ENCODE data around the gene LIMS1. TPM values are rescaled to one million over a fixed set of nuclear protein-coding genes. Genes with fewer than 3 reads are reported as not detected.
"Not testable (repeated sequence)": the region's sequence is repeated elsewhere in the genome, so short reads cannot be mapped to it uniquely, and the experiment has no call there.

The LIMS1 gene, protein sequence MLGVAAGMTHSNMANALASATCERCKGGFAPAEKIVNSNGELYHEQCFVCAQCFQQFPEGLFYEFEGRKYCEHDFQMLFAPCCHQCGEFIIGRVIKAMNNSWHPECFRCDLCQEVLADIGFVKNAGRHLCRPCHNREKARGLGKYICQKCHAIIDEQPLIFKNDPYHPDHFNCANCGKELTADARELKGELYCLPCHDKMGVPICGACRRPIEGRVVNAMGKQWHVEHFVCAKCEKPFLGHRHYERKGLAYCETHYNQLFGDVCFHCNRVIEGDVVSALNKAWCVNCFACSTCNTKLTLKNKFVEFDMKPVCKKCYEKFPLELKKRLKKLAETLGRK
- total RNA-seq = 10 to 100 TPM in 6 of 8 experiments, 1 to 10 TPM in 2; 8.5 to 38.3 (median 20.7) TPM

GRCh38 chr2:108533832-108534583 lies at the start of gene LIMS1:
Gene LIMS1, plus strand, starts transcription at chr2:108534470. Its CDS starts 93 bp downstream, at chr2:108534563.
- H3K4me3 ChIP-seq = peak within 1 kb of the TSS; percentile 73 to 89 (median 76)
- peak within 1 kb of the TSS; percentile 77 to 93 for H3K27ac ChIP-seq
- no CpG with 5 or more reads among the region's 87 CpGs for WGBS, 10 experiments
- peak; percentile 84 to 91 (median 88) for ATAC-seq (replicated peaks in 6 of 8)
- peaks cover 7 to 8% of the 10 kb centered on the region in 2 donors for H3K4me1 ChIP-seq (replicated peaks in 1 of 2)
- in situ Hi-C loops (cut with MboI; ENCODE audit: low pct_unique_long_range_greater_than_20kb in 2 of 9, low sequenced_read_pairs in 9 of 9, unreplicated experiment in 9 of 9) = no loop called here

GRCh38 chr2:108485253-108485652 lies 49.0 kb upstream of the LIMS1 start:
- no peak for ATAC-seq (replicated peaks in 6 of 8)

GRCh38 chr2:108490506-108491122 lies 43.7 kb upstream of the LIMS1 start:
- no peak overlapping the region for H3K4me3 ChIP-seq
- H3K27ac ChIP-seq = no peak overlapping the region
- no peak for ATAC-seq (replicated peaks in 6 of 8)
- in situ Hi-C loops (cut with MboI; ENCODE audit: low pct_unique_long_range_greater_than_20kb in 2 of 9, low sequenced_read_pairs in 9 of 9, unreplicated experiment in 9 of 9) = no loop called here
- H3K4me1 ChIP-seq (replicated peaks in 1 of 2) = no peaks in the 10 kb centered on the region

More at GRCh38 chr2:108485253-108485652, 49.0 kb upstream of the LIMS1 start:
- no peak overlapping the region for H3K27ac ChIP-seq
- 60 to 100% (median 100%) methylated on average over 1 to 2 of the region's 2 CpGs; no CpG with 5 or more reads in 2 of the 10 experiments for WGBS, 10 experiments
- in situ Hi-C loops (cut with MboI; ENCODE audit: low pct_unique_long_range_greater_than_20kb in 2 of 9, low sequenced_read_pairs in 9 of 9, unreplicated experiment in 9 of 9) = no loop called here
- H3K4me3 ChIP-seq = no peak overlapping the region
- H3K4me1 ChIP-seq (replicated peaks in 1 of 2) = no peaks in the 10 kb centered on the region

DNA sequence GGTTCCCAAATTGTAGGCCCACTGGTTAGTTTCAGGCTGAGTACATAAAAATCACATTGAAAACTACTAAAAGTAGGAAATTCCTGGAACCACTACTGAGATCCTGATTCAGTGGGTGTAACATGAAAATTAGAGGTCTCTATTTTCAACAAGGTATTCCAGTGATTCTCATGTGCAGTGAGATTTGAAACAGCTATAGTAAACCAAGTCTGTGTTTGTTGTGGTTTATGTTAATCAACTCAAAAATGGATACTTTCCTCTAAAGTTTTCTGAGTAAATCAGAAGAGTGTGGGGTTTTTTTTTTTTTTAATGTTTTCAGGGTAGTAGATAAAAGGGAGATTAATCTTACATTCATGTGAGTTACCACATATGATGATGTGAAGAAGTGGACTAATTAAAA lies 42.4 kb upstream of the LIMS1 start:
- Histone ChIP-seq H3K4me3 (no peak overlapping the region), H3K27ac (no peak overlapping the region), H3K4me1 (replicated peaks in 1 of 2) (no peaks in the 10 kb centered on the region)
- in situ Hi-C loops (cut with MboI; ENCODE audit: low pct_unique_long_range_greater_than_20kb in 2 of 9, low sequenced_read_pairs in 9 of 9, unreplicated experiment in 9 of 9) = no loop called here
- no peak for ATAC-seq (replicated peaks in 6 of 8)

DNA sequence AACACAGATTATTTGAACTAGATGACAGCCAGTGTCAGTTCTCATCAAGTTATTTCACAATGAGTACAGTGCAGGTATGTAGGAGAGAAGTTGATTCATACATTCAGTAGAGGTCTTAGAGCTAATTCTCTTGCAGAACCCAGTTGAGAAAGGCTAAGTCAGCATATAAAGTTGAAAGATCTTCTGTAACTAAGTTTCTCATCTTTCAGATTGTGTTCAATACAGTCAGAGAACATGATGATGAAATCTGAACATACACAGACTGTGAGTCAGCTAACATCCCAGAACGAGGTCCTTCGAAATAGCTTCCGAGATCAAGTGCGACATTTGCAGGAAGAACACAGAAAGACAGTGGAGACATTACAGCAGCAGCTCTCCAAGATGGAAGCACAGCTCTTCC lies 41.9 kb upstream of the LIMS1 start:
- H3K27ac ChIP-seq = no peak overlapping the region
- no peaks in the 10 kb centered on the region for H3K4me1 ChIP-seq (replicated peaks in 1 of 2)
- H3K4me3 ChIP-seq = no peak overlapping the region
- in situ Hi-C loops (cut with MboI; ENCODE audit: low pct_unique_long_range_greater_than_20kb in 2 of 9, low sequenced_read_pairs in 9 of 9, unreplicated experiment in 9 of 9) = no loop called here
- WGBS, 10 experiments = 29 to 97% (median 81%) methylated on average over 1 to 4 of the region's 4 CpGs; no CpG with 5 or more reads in 3 of the 10 experiments
- ATAC-seq (replicated peaks in 6 of 8) = peak in 2 of 8 experiments; percentile 46 to 58

DNA sequence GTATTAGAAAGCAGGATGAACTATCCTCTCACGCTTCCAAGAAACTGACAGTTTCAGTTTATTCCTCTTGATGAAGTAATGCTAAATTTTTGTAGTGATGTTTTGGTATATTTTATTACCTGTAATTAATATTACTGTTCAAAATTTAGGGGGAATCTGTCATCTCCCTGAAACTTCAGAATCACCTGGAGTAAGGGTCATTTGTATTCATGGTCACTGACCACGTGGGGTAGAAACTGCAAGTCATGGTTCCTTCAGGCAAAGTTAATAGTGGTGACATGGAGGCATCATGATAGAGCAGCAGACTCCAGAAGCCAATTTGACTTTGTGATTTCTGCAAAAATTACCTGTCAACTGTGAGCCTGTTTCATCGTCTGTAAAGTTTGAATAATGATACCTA lies 38.1 kb upstream of the LIMS1 start:
- H3K4me1 ChIP-seq (replicated peaks in 1 of 2); H3K4me3 ChIP-seq; H3K27ac ChIP-seq; in situ Hi-C loops (cut with MboI; ENCODE audit: low pct_unique_long_range_greater_than_20kb in 2 of 9, low sequenced_read_pairs in 9 of 9, unreplicated experiment in 9 of 9); ATAC-seq (replicated peaks in 6 of 8): not testable (repeated sequence)
- no CpG with 5 or more reads among the region's 3 CpGs for WGBS, 10 experiments

GRCh38 chr2:108507620-108508019 lies 26.6 kb upstream of the LIMS1 start:
- in situ Hi-C loops (cut with MboI; ENCODE audit: low pct_unique_long_range_greater_than_20kb in 2 of 9, low sequenced_read_pairs in 9 of 9, unreplicated experiment in 9 of 9) = not testable (repeated sequence)
- 89 to 100% (median 100%) methylated on average over 1 to 2 of the region's 4 CpGs; no CpG with 5 or more reads in 2 of the 10 experiments for WGBS, 10 experiments

GRCh38 chr2:108512431-108512830 lies 21.8 kb upstream of the LIMS1 start:
- H3K27ac ChIP-seq; H3K4me3 ChIP-seq; in situ Hi-C loops (cut with MboI; ENCODE audit: low pct_unique_long_range_greater_than_20kb in 2 of 9, low sequenced_read_pairs in 9 of 9, unreplicated experiment in 9 of 9); ATAC-seq (replicated peaks in 6 of 8); H3K4me1 ChIP-seq (replicated peaks in 1 of 2): not testable (repeated sequence)
- WGBS, 10 experiments = 7 to 100% (median 90%) methylated on average over 1 to 3 of the region's 3 CpGs; no CpG with 5 or more reads in 1 of the 10 experiments

More at GRCh38 chr2:108507620-108508019, 26.6 kb upstream of the LIMS1 start:
- not testable (repeated sequence) for ATAC-seq (replicated peaks in 6 of 8); H3K27ac ChIP-seq; H3K4me1 ChIP-seq (replicated peaks in 1 of 2); H3K4me3 ChIP-seq

GRCh38 chr2:108514478-108514877 lies 19.8 kb upstream of the LIMS1 start:
- ATAC-seq (replicated peaks in 6 of 8); H3K27ac ChIP-seq; H3K4me1 ChIP-seq (replicated peaks in 1 of 2); H3K4me3 ChIP-seq; in situ Hi-C loops (cut with MboI; ENCODE audit: low pct_unique_long_range_greater_than_20kb in 2 of 9, low sequenced_read_pairs in 9 of 9, unreplicated experiment in 9 of 9): not testable (repeated sequence)
- WGBS, 10 experiments = 0 to 90% methylated on average over 1 to 2 of the region's 2 CpGs; no CpG with 5 or more reads in 8 of the 10 experiments

- H3K4me3 ChIP-seq; ATAC-seq (replicated peaks in 6 of 8); H3K27ac ChIP-seq; H3K4me1 ChIP-seq (replicated peaks in 1 of 2); in situ Hi-C loops (cut with MboI; ENCODE audit: low pct_unique_long_range_greater_than_20kb in 2 of 9, low sequenced_read_pairs in 9 of 9, unreplicated experiment in 9 of 9): not testable (repeated sequence)
- 100% methylated on average over 1 of the region's 6 CpGs; no CpG with 5 or more reads in 9 of the 10 experiments for WGBS, 10 experiments
Measured at GRCh38 chr2:108524688-108525087, 9.6 kb upstream of the LIMS1 start.

- ATAC-seq (replicated peaks in 6 of 8); H3K4me3 ChIP-seq; H3K4me1 ChIP-seq (replicated peaks in 1 of 2); H3K27ac ChIP-seq; in situ Hi-C loops (cut with MboI; ENCODE audit: low pct_unique_long_range_greater_than_20kb in 2 of 9, low sequenced_read_pairs in 9 of 9, unreplicated experiment in 9 of 9): not testable (repeated sequence)
Measured at GRCh38 chr2:108525258-108525657, 9.0 kb upstream of the LIMS1 start.

DNA sequence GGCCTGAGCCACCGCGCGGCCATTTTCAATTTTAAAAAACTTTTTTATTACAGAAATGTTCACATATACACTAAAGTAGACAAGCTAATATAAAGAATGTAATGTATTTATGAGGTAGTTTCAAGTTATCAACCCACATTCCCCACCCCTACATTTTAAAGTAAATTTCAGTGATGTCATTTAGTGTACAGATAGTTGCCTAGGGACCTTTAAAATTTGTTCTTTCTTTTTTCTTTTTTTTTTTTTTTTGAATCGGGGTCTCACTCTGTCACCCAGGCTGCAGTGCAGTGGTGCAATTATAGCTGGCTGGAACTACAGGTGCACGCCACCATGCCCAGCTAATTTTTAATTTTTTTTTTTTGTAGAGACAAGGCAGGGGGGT lies 2.6 kb upstream of the LIMS1 start:
- peaks cover 0 to 7% of the 10 kb centered on the region in 2 donors for H3K4me1 ChIP-seq (replicated peaks in 1 of 2)
- no peak overlapping the region for H3K27ac ChIP-seq
- ATAC-seq (replicated peaks in 6 of 8) = no peak
- no peak overlapping the region for H3K4me3 ChIP-seq
- WGBS, 10 experiments = 80 to 100% (median 88%) methylated on average over 2 to 5 of the region's 5 CpGs; no CpG with 5 or more reads in 2 of the 10 experiments
- in situ Hi-C loops (cut with MboI; ENCODE audit: low pct_unique_long_range_greater_than_20kb in 2 of 9, low sequenced_read_pairs in 9 of 9, unreplicated experiment in 9 of 9) = no loop called here
